Smooth muscle cell (in vitro differentiated cells): Measurements from ENCODE around the gene GRK1. TPM values are rescaled to one million over a fixed set of nuclear protein-coding genes. Genes with fewer than 3 reads are reported as not detected.
"Not testable (repeated sequence)": the region's sequence is repeated elsewhere in the genome, so short reads cannot be mapped to it uniquely, and the experiment has no call there.

Source experiments
- DNase-seq: peaks from one replicate; lab custom pipeline; 2025; ENCODE audit not compliant: unreplicated experiment; lab: John Stamatoyannopoulos, UW
- H2AFZ ChIP-seq: fragments of 200-600 bp; sonication (generic); 2 replicates; pipeline ENCODE4 v1.6.0; 2016; ENCODE audit warnings: antibody characterized with exemption, low read depth, mild to moderate bottlenecking
- H3F3A ChIP-seq: fragments of 200-600 bp; sonication (generic); 2 replicates; pipeline ENCODE4 v1.6.0; 2017; ENCODE audit warnings: antibody characterized with exemption, low read depth
- H3K27ac ChIP-seq: fragments of 200-600 bp; sonication (generic); 2 replicates; pipeline ENCODE4 v1.5.1; 2016; ENCODE audit warnings: low read depth, mild to moderate bottlenecking
- H3K27me3 ChIP-seq: fragments of 200-600 bp; sonication (generic); 2 replicates; pipeline ENCODE4 v1.6.1; 2016; ENCODE audit warnings: low read depth, mild to moderate bottlenecking
- H3K36me3 ChIP-seq: fragments of 200-600 bp; sonication (generic); 2 replicates; pipeline ENCODE4 v1.5.1; 2016; ENCODE audit warnings: low read depth
- H3K4me1 ChIP-seq: fragments of 200-600 bp; sonication (generic); 2 replicates; pipeline ENCODE4 v1.5.1; 2016; ENCODE audit warnings: low read depth
- H3K4me2 ChIP-seq: fragments of 200-600 bp; sonication (generic); 2 replicates; pipeline ENCODE4 v1.6.0; 2016; ENCODE audit warnings: mild to moderate bottlenecking
- H3K4me3 ChIP-seq: fragments of 200-600 bp; sonication (generic); 2 replicates; pipeline ENCODE4 v1.5.1; 2016; ENCODE audit warnings: mild to moderate bottlenecking
- H3K79me2 ChIP-seq: fragments of 200-600 bp; sonication (generic); 2 replicates; pipeline ENCODE4 v1.6.0; 2016; ENCODE audit warnings: low read depth, mild to moderate bottlenecking
- H3K9ac ChIP-seq: fragments of 200-600 bp; sonication (generic); 2 replicates; pipeline ENCODE4 v1.6.0; 2016; ENCODE audit warnings: low read depth
- H3K9me3 ChIP-seq: fragments of 200-600 bp; sonication (generic); replicated peaks from 2 replicates; pipeline ENCODE4 v1.5.1; 2016; ENCODE audit warnings: low read depth
- H4K20me1 ChIP-seq: fragments of 200-600 bp; sonication (generic); 2 replicates; pipeline ENCODE4 v1.6.0; 2016; ENCODE audit warnings: low read depth
- WGBS: methylation state at CpG from one replicate; pipeline ENCODE4 v1.1.7; 2016; ENCODE audit warnings: low lambda C conversion rate; 5-methylcytosine and 5-hydroxymethylcytosine counted together
- polyA plus RNA-seq: library from polyadenylated mRNA; unstranded; fragments of >200 nt; fragmentation: Nextera tagmentation; extraction: Ambion mirVana; gene quantifications from 2 replicates; pipeline ENCODE4 v1.2.1, GENCODE V29; 2016
- total RNA-seq: library from RNA; depleted of rRNA; stranded (reverse); fragments of >200 nt; gene quantifications from 2 replicates; pipeline ENCODE4 v1.2.3, GENCODE V29; 2014
- TF ChIP-seq, protein P1 (sequence below): fragments of 200-600 bp; sonication (generic); IDR thresholded peaks from 2 replicates; pipeline ENCODE4 v1.5.1; 2017; ENCODE audit warnings: borderline replicate concordance, mild to moderate bottlenecking, antibody characterized with exemption; ENCODE audit not compliant: insufficient read depth, poor library complexity, severe bottlenecking

Gene GRK1
- total and polyA plus RNA-seq, 2 experiments from 2014 or later = not detected

- Histone ChIP-seq H3K27me3 (no peaks in the 10 kb centered on the region), H3F3A (no peaks in the 10 kb centered on the region), H2AFZ (no peak overlapping the region), H3K36me3 (no peaks in the 10 kb centered on the region), H3K79me2 (no peaks in the 10 kb centered on the region), H4K20me1 (no peaks in the 10 kb centered on the region), H3K9me3 (no peaks in the 10 kb centered on the region), H3K4me1 (no peaks in the 10 kb centered on the region), H3K4me3 (no peak overlapping the region), H3K27ac (no peak overlapping the region), H3K4me2 (no peak overlapping the region), H3K9ac (no peak overlapping the region)
- WGBS = 92% methylated on average over 11 of the region's 11 CpGs
- no peak for DNase-seq
- TF ChIP-seq, protein P1, sequence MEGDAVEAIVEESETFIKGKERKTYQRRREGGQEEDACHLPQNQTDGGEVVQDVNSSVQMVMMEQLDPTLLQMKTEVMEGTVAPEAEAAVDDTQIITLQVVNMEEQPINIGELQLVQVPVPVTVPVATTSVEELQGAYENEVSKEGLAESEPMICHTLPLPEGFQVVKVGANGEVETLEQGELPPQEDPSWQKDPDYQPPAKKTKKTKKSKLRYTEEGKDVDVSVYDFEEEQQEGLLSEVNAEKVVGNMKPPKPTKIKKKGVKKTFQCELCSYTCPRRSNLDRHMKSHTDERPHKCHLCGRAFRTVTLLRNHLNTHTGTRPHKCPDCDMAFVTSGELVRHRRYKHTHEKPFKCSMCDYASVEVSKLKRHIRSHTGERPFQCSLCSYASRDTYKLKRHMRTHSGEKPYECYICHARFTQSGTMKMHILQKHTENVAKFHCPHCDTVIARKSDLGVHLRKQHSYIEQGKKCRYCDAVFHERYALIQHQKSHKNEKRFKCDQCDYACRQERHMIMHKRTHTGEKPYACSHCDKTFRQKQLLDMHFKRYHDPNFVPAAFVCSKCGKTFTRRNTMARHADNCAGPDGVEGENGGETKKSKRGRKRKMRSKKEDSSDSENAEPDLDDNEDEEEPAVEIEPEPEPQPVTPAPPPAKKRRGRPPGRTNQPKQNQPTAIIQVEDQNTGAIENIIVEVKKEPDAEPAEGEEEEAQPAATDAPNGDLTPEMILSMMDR = no peak
These were observed 82.9 kb downstream of the GRK1 start for GRCh38 chr13:113749967-113750366.

DNA sequence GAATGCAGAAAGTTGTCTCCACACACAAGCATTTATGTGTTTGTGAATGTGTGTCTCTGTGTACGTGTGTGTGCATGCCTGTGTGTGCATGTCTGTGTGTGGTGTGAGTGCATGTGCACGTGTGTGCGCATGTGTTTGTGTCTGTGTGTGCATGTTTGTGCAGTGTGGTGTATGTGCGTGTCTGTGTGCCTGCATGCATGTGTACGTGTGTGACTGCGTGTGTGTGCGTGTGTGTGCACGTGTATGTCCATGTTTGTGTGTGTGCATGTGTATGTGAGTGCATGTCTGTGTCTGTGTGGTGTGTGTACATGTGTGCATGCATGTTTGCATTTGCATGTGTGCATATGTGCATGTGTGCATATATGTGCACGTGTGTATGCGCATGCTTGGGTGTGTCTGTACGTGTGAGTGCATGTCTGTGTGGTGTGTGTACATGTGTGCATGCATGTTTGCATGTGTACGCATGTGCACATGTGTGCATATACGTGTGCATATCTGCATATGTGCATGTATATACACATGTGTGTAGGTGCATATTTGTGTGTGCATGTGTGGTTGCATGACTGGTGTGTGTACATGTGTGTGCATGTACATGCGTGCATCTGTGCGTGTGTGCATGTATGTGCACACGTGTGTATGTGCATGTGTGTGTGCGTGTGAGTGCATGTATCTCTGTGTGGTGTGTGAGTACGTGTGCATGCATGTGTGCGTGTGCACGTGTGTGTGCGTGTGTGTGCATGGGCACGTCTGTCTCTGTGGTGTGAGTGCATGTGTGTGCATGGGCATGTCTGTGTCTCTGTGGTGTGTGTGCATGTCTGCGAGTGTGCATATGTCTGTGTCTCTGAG, 83.8 kb downstream of the GRK1 start:
- H3K27me3 ChIP-seq = no peaks in the 10 kb centered on the region
- H3K9ac ChIP-seq = no peak overlapping the region
- H4K20me1 ChIP-seq = no peaks in the 10 kb centered on the region
- no peaks in the 10 kb centered on the region for H3K79me2 ChIP-seq
- WGBS = 90% methylated on average over 23 of the region's 23 CpGs
- no peak overlapping the region for H3K27ac ChIP-seq
- no peaks in the 10 kb centered on the region for H3K36me3 ChIP-seq
- H2AFZ ChIP-seq = no peak overlapping the region
- H3K9me3 ChIP-seq = no peaks in the 10 kb centered on the region
- TF ChIP-seq, protein P1 = no peak
- no peak overlapping the region for H3K4me3 ChIP-seq
- H3K4me1 ChIP-seq = no peaks in the 10 kb centered on the region
- no peaks in the 10 kb centered on the region for H3F3A ChIP-seq
- no peak for DNase-seq
- H3K4me2 ChIP-seq = no peak overlapping the region

DNA sequence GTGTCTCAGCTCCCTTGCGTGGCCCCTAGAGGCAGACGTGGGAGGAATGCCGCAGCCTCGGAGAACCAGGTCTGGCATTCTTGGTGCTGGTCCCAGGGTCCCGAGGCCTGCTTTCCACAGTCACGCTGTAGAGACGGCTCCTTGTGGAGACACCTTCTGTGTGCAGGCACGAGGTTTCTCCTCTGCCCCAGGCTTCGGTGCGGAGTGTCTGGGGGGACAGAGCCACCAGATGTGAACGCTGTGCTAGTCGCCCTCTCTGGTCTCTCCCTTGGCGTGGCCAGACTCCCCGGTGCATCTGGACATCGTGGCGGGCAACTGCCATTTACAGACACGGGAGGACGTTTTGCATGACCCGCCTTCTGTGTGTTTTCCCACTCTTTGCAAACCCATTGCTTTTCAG, 84.5 kb downstream of the GRK1 start:
- no peak overlapping the region for H2AFZ ChIP-seq
- 95% methylated on average over 19 of the region's 19 CpGs for WGBS
- H4K20me1 ChIP-seq = no peaks in the 10 kb centered on the region
- no peaks in the 10 kb centered on the region for H3K4me1 ChIP-seq
- TF ChIP-seq, protein P1 = no peak
- H3K27me3 ChIP-seq = no peaks in the 10 kb centered on the region
- no peak overlapping the region for H3K4me2 ChIP-seq
- H3K9ac ChIP-seq = no peak overlapping the region
- H3K36me3 ChIP-seq = no peaks in the 10 kb centered on the region
- no peak overlapping the region for H3K4me3 ChIP-seq
- no peak for DNase-seq
- no peaks in the 10 kb centered on the region for H3F3A ChIP-seq
- no peaks in the 10 kb centered on the region for H3K9me3 ChIP-seq
- no peak overlapping the region for H3K27ac ChIP-seq
- H3K79me2 ChIP-seq = no peaks in the 10 kb centered on the region

DNA sequence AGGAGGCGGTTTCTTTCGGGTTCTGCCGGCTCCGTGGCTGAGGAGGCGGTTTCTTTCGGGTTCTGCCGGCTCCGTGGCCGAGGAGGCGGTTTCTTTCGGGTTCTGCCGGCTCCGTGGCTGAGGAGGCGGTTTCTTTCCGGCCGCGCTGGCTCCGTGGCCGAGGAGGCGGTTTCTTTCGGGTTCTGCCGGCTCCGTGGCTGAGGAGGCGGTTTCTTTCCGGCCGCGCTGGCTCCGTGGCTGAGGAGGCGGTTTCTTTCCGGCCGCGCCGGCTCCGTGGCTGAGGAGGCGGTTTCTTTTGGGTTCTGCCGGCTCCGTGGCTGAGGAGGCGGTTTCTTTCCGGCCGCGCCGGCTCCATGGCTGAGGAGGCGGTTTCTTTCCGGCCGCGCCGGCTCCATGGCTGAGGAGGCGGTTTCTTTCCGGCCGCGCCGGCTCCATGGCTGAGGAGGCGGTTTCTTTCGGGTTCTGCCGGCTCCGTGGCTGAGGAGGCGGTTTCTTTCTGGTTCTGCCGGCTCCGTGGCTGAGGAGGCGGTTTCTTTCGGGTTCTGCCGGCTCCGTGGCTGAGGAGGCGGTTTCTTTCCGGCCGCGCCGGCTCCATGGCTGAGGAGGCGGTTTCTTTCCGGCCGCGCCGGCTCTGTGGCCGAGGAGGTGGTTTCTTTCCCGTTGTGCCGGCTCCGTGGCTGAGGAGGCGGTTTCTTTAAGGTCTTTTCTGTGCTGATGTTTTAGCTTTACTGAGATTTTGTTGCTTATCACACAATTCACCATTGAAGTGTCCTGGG, 85.4 kb downstream of the GRK1 start:
- H3K79me2 ChIP-seq, H3K4me1 ChIP-seq, H3K27ac ChIP-seq, H3K9me3 ChIP-seq, H3F3A ChIP-seq, H3K4me2 ChIP-seq, H2AFZ ChIP-seq, H3K27me3 ChIP-seq, H3K4me3 ChIP-seq, H3K36me3 ChIP-seq, H4K20me1 ChIP-seq, DNase-seq, H3K9ac ChIP-seq: not testable (repeated sequence)
- WGBS = 64% methylated on average over 10 of the region's 78 CpGs
